ENCODE measurements around the gene WWOX.

- no peak for TF ChIP-seq POLR2AphosphoS5 (IDR thresholded peaks at IDR 0.05)
- TF ChIP-seq EP300 (IDR thresholded peaks at IDR 0.05) = no peak
- TF ChIP-seq CTCF (IDR thresholded peaks at IDR 0.05) = no peak
Measured at GRCh38 chr16:78505036-78505435, 405.6 kb downstream of the WWOX start.
